HG03135 (cell line): ENCODE measurements around the gene TMEM41B.

Experiments used
- ATAC-seq: cut with Tn5 transposase; IDR thresholded peaks from one replicate; pipeline ENCODE4 v1.9.1; 2021; ENCODE audit warnings: mild to moderate bottlenecking, moderate library complexity; ENCODE audit not compliant: unreplicated experiment

TMEM41B gene

GRCh38 chr11:9310485-9311090 lies 3.8 kb downstream of the TMEM41B start:
- ATAC-seq: no peak

DNA sequence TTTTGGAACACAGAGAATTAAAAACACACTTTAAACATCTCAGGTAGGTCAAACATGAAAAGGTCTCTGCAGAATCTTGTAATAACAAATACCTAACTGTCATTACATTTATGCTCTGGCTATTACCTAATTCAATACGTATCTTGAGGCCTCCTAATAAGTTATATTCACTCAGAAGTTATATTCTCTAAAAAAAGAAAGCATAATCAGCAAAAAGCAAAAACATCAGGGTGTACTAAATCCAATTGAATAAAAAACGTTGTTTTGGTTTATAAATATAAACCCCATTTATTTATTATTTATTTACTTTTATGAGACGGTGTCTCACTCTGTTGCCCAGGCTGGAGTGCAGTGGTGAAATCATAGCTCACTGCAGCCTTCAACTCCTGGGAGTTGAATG lies 10.2 kb downstream of the TMEM41B start:
- ATAC-seq: no peak

DNA sequence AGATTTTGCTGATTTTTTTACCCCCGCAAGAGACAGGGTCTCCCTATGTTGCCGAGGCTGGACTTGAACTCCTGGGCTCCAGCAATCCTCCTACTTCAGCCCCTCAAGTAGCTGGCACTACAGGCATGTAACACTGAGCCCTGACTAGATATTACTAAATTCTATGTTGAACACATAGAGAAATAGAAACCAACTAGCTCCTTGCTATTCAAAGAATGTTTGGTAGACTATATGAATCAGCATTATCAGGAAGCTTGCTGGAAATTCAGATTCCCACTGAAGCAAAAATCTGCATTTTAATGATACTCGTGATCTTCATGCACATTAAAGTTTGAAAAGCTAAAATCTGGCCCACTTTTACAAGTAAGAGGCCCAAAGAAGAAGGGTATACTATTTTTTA lies 11.9 kb downstream of the TMEM41B start:
- no peak for ATAC-seq

DNA sequence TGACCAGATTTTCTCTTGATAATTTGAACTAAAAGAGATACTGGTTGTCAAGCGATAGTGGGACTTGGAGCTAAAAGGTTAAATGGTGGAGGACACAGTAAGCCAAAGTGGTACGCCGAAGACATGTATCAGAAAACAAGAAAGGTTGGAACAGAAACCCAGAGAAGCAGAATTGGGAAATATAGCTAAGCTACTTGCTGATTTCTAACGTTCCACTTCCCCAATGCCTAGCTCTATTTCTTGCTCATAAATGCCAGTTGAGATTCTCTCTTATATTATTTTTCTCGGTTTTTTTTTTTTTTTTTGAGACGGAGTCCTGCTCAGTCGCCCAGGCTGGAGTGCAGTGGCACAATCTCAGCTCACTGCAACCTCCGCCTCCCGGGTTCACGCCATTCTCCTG lies 12.7 kb downstream of the TMEM41B start:
- no peak for ATAC-seq

DNA sequence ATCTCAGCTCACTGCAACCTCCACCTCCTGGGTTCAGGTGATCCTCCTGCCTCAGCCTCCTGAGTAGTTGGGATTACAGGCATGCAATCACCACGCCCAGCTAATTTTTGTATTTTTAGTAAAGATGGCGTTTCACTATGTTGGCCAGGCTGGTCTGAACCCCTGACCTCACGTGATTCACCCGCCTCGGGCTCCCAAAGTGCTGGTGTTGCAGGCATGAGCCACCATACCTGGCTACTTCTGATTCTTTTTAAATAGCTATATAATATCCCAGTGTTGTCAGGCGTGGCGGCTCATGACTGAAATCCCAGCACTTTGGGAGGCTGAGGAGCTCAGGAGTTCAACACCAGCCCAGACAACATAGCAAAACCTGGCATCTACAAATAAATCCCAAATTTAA lies 20.7 kb downstream of the TMEM41B start:
- ATAC-seq: no peak

GRCh38 chr11:9285850-9286587 lies 28.4 kb downstream of the TMEM41B start:
- no peak for ATAC-seq

GRCh38 chr11:9280655-9281301 lies 33.6 kb downstream of the TMEM41B start:
- peak; percentile 91 for ATAC-seq

DNA sequence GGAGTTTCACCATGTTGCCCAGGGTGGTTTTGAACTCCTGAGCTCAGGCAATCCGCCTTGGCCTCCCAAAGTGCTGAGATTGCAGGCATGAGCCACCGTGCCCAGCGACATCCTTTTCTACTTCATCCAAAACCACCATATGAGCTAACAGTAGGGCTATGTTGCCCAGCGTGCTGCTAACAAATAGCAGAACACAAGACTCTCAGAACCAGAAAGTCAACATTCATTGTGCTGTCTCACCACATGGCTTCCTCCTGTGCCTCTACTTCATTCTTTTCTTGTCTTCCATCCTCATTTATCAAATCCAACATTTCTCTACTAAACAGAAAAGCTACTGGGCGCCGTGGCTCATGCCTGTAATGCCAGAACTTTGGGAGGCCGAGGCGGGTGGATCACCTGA lies 37.2 kb downstream of the TMEM41B start:
- no peak for ATAC-seq

DNA sequence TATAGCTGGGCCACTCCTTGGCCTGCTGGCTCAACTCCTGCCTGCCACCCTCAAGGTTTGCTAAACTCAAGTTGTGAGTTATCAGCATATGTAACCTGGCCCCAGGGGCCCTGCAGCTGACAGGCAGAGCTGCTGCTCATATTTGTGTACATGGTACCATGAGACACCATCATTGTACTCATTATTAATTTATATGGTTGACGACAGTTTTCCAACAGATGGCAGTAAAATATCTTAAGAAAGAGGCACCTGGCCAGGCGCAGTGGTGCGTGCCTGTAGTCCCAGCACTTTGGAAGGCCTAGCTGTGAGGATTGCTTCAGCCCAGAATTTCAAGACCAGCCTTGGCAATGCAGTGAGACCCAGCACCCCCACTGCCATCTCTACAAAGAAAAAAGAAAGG lies 37.8 kb downstream of the TMEM41B start:
- ATAC-seq: no peak

DNA sequence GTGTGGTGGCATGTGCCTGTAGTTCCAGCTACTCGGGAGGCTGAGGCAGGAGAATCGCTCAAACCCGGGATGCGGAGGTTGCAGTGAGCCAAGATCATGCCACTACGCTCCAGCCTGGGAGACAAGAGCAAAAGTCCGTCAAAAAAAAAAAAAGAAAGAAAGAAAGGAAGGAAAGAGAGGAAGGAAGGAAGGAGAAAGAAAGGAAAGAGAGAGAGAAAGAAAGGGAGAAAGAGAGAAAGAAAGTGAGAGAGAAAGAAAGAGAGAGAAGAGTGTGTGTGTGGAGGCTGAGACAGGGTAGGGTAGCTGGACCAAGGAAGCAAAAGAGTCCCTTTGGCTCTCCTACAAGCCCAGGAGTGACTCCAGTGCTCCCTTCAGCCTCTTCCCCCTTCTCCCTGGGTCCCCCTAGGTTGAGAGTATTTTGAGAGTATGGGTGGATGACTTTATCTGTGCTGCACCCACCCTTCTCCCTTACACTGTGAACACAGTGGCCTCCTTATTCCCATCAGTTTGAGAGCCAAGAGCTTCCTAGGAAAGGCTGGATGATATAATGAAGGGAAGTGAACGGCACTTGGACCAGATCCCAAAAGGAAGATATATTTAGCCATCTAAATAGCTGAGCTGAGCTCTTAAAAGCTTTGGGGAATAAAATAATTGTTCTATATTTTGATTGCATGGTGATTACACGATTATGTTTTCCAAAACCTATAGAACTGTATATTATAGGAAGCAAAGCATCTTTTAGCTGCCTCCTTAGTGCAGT lies 39.7 kb downstream of the TMEM41B start:
- no peak for ATAC-seq

- ATAC-seq: no peak
Observed at GRCh38 chr11:9273376-9274336, 40.7 kb downstream of the TMEM41B start.

GRCh38 chr11:9269492-9270013 lies 44.8 kb downstream of the TMEM41B start:
- ATAC-seq: no peak

DNA sequence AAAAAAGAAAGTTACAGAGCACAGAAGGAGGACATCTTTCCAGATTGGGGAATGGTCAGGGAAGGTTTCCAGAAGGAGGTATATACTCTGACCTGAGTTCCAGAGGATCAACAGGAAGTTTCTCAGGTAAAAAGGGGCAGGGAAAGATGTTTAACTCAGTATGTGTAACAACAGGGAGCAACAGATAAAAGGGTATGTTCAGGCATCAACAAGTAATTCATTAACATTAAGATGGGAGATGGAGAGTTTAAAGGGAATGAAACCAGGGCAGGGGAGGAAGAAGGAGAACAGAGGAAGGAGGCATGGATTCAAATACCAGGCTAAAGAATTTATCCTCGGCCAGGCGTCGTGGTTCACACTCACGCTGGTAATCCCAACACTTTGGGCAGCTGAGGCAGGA lies 46.7 kb downstream of the TMEM41B start:
- no peak for ATAC-seq

- no peak for ATAC-seq
Observed at GRCh38 chr11:9266926-9267325, 47.5 kb downstream of the TMEM41B start.

- ATAC-seq: no peak
Observed at GRCh38 chr11:9266132-9266736, 48.2 kb downstream of the TMEM41B start.

DNA sequence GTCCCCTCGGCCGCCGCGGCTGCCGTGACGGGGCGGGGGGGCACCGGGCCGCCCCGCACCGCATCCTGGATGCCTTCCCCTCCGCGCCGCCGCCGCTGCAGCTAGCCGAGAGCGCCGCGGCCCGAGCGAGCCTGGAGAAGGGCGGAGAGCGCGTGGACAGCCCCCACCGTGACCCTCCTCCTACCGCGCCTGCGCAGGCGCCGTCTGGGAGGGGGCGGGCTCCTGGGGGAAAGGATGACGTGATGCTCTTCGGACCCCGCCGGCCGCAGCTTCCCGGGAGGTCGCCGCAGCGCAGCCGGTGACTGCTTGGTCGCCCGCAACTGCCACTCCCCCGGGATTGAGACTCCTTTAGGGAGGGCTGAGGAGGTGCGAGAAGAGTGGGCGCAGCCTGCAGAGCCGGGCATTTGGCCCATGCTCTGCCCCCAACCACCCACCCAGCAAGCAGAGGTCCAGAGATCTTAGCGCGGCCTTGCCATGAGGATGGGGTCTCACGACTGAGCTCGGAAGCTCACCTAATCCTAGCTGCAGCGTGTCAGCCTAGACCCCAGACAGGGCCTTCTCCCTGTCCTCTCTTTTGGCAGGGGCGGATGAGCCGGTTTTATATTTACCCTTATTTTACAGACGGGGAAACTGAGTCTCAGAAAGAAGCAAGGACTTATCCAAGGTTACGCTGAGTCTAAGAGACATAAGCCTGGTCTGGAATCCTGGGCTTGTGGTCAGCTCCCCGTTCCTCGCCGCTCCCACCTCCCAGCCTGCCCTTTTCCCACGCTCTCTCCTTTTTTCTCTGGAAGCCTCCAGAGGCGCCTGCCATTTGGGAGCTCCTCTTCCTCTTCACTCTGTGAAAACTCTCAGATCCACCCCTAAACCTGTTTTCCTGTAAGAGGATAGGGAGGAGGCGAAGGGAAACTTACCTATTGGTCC lies 48.9 kb downstream of the TMEM41B start, which contains the start of gene DENND5A:
Gene DENND5A (minus strand): TSS at position 140 of the 921 bp plus-strand sequence. CDS start 281 bp downstream, outside the sequence.
- ATAC-seq: peak; percentile 38

DNA sequence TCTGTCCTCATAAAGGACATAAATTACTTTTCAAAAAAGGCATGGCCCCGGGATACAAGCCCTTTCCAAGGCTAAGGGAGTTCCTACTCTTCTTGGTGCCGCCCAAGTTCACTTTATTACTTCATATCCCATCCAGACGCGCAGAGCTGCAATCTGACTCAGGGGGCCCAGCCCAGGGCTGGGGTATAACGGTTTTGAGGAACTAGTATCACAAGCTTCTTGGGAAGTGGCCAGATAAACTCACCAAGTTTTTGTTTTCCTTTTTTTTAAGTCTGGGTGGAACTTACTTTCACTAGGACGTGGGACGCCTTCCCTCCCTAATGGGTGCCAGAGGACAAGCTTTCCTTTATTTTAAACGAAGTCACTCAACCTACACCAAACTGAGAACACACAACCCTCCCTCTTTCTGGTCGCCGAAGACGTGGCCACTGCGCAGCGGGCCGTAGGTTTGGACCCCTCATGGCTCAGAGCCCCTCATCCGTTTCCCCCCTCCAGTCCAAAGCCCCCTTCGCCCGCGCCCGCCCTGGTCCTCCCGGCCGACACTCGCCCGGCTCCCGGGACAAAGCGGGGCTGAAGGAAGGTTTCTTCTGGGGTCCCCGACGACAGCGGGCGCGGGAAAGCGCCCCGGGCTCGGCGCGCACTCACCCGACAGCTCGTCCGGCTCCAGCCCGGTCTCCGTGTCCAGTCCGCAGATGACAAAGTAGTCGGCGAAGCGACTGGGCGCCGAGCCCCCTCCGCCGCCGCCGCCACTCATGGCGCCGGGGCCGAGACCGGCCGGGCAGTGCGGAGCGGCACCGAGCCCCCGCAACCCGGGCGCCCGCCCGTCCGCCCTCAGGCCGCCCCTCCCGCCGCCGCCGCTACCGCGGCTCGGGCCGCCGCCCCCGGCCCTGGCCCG lies 49.8 kb downstream of the TMEM41B start:
- peak; percentile 19 for ATAC-seq
